Gastroesophageal sphincter (tissue), 4 donors: ENCODE results near the gene C10orf143. TPM values are rescaled to one million over a fixed set of nuclear protein-coding genes. Genes with fewer than 3 reads are reported as not detected.

Experiments
- ATAC-seq: fragments of 150-250 bp; one replicate; pipeline ENCODE4 v1.9.1; 2016; ENCODE audit warnings: mild to moderate bottlenecking, moderate library complexity
- H3K27ac ChIP-seq, 4 donors: fragments of 200-600 bp; sonication (generic) in 3 of 4; 1 replicate in 3 of 4; 2 replicates in 1 of 4; pipeline ENCODE4 v1.5.1; 2016 to 2019
- H3K27me3 ChIP-seq: fragments of 200-600 bp; sonication (generic); one replicate; pipeline ENCODE4 v1.5.1; 2019
- H3K36me3 ChIP-seq, 2 donors: fragments of 200-600 bp; sonication (generic); one replicate each; pipeline ENCODE4 v1.5.1; 2019; ENCODE audit warnings: control low read depth in 1 of 2
- H3K4me1 ChIP-seq, 3 donors: fragments of 200-600 bp; sonication (generic); 1 replicate in 2 of 3; 2 replicates in 1 of 3; pipeline ENCODE4 v1.5.1; 2016 to 2019; ENCODE audit warnings: control low read depth in 2 of 3
- H3K4me3 ChIP-seq, 2 donors: fragments of 200-600 bp; sonication (generic); one replicate each; pipeline ENCODE4 v1.5.1; 2019; ENCODE audit warnings: mild to moderate bottlenecking in 1 of 2, moderate library complexity in 1 of 2
- H3K9me3 ChIP-seq, 3 donors: fragments of 200-600 bp; sonication (generic); one replicate each; pipeline ENCODE4 v1.5.1; 2017 to 2019; ENCODE audit warnings: control low read depth in 2 of 3
- CTCF ChIP-seq, 4 experiments: fragments of 200-600 bp in 2 of 4; fragments of 450-650 bp in 2 of 4; sonication (generic) in 1 of 4; IDR thresholded peaks; one replicate each; pipeline ENCODE4 v1.5.1; 2017 to 2019; ENCODE audit warnings: antibody characterized with exemption in 4 of 4, mild to moderate bottlenecking in 2 of 4, moderate library complexity in 2 of 4
- EP300 ChIP-seq: sonication (generic); formaldehyde crosslinking; IDR thresholded peaks from one replicate; pipeline ENCODE4 v1.6.1; 2017; ENCODE audit warnings: antibody characterized with exemption, mild to moderate bottlenecking
- POLR2A ChIP-seq, 2 donors: fragments of 450-650 bp; IDR thresholded peaks; one replicate each; pipeline ENCODE4 v1.6.1; 2017; ENCODE audit warnings: antibody characterized with exemption in 2 of 2, mild to moderate bottlenecking in 2 of 2, moderate library complexity in 1 of 2
- POLR2AphosphoS5 ChIP-seq: sonication (generic); formaldehyde crosslinking; IDR thresholded peaks from one replicate; pipeline ENCODE4 v1.6.1; 2017; ENCODE audit warnings: antibody characterized with exemption
- WGBS, 2 donors: methylation state at CpG; one replicate each; pipeline ENCODE4 v1.1.5; 2018; ENCODE audit warnings: low coverage in 1 of 2; 5-methylcytosine and 5-hydroxymethylcytosine counted together
- total RNA-seq, 4 donors: library from RNA; depleted of rRNA; stranded (reverse); fragments of >200 nt; gene quantifications; one replicate each; pipeline ENCODE4 v1.1.0, GENCODE V29; 2016

Gene C10orf143
- total RNA-seq, 4 donors from 2014 or later = 1.1 to 5.4 (median 4.6) TPM

GRCh38 chr10:130017631-130018022 is 93.0 kb downstream of the C10orf143 start:
- WGBS, 2 donors = 58 to 85% methylated on average over 2 to 9 of the region's 13 CpGs
- ATAC-seq = no peak
- H3K4me3 ChIP-seq = no peak overlapping the region
- no peaks in the 10 kb centered on the region for H3K9me3 ChIP-seq
- H3K27me3 ChIP-seq = peaks cover 56% of the 10 kb centered on the region
- TF ChIP-seq EP300 = no peak
- TF ChIP-seq POLR2AphosphoS5 = no peak
- TF ChIP-seq CTCF (IDR thresholded peaks at IDR 0.05) = no peak
- TF ChIP-seq POLR2A (IDR thresholded peaks at IDR 0.05) = no peak
- H3K27ac ChIP-seq = no peak overlapping the region
- H3K36me3 ChIP-seq = no peaks in the 10 kb centered on the region
- H3K4me1 ChIP-seq = no peaks in the 10 kb centered on the region

GRCh38 chr10:130016993-130017630 is 93.5 kb downstream of the C10orf143 start:
- TF ChIP-seq CTCF (IDR thresholded peaks at IDR 0.05) = no peak
- no peak for TF ChIP-seq EP300
- TF ChIP-seq POLR2AphosphoS5 = no peak
- TF ChIP-seq POLR2A (IDR thresholded peaks at IDR 0.05) = no peak
- ATAC-seq = no peak
- no peak overlapping the region for H3K4me3 ChIP-seq
- peaks cover 56% of the 10 kb centered on the region for H3K27me3 ChIP-seq
- WGBS, 2 donors = 71 to 81% methylated on average over 14 to 19 of the region's 19 CpGs
- no peak overlapping the region for H3K27ac ChIP-seq
- no peaks in the 10 kb centered on the region for H3K36me3 ChIP-seq
- H3K9me3 ChIP-seq = no peaks in the 10 kb centered on the region
- no peaks in the 10 kb centered on the region for H3K4me1 ChIP-seq

- no peaks in the 10 kb centered on the region for H3K9me3 ChIP-seq
- TF ChIP-seq EP300 = no peak
- no peak for TF ChIP-seq CTCF (IDR thresholded peaks at IDR 0.05)
- TF ChIP-seq POLR2A (IDR thresholded peaks at IDR 0.05) = no peak
- TF ChIP-seq POLR2AphosphoS5 = no peak
Observed at GRCh38 chr10:130016095-130016494, 94.5 kb downstream of the C10orf143 start.

GRCh38 chr10:130015075-130015695 is 95.4 kb downstream of the C10orf143 start:
- TF ChIP-seq POLR2A (IDR thresholded peaks at IDR 0.05) = no peak
- TF ChIP-seq CTCF (IDR thresholded peaks at IDR 0.05) = no peak
- 71 to 90% methylated on average over 1 to 11 of the region's 22 CpGs for WGBS, 2 donors
- no peak for ATAC-seq
- Histone ChIP-seq H3K36me3 (no peaks in the 10 kb centered on the region), H3K27ac (no peak overlapping the region), H3K27me3 (peaks cover 69% of the 10 kb centered on the region), H3K4me3 (no peak overlapping the region), H3K4me1 (no peaks in the 10 kb centered on the region), H3K9me3 (no peaks in the 10 kb centered on the region)

More at GRCh38 chr10:130016095-130016494, 94.5 kb downstream of the C10orf143 start:
- 93 to 100% methylated on average over 1 to 3 of the region's 3 CpGs for WGBS, 2 donors
- H3K4me3 ChIP-seq = no peak overlapping the region
- H3K4me1 ChIP-seq = no peaks in the 10 kb centered on the region
- H3K27me3 ChIP-seq = peaks cover 61% of the 10 kb centered on the region
- no peaks in the 10 kb centered on the region for H3K36me3 ChIP-seq
- ATAC-seq = no peak
- no peak overlapping the region for H3K27ac ChIP-seq
